Nephron (organoid): Measurements from ENCODE around the gene TP53TG5.

ENCODE experiments used
- H3K27ac Mint-ChIP-seq, 3 experiments: 2 replicates each; pipeline ENCODE4 v1.8.0; 2020; ENCODE audit warnings: mixed read lengths in 3 of 3, mild to moderate bottlenecking in 2 of 3, moderate library complexity in 1 of 3
- H3K27me3 Mint-ChIP-seq: 2 replicates; pipeline ENCODE4 v1.8.0; 2021; ENCODE audit warnings: low read depth, mild to moderate bottlenecking, moderate library complexity, mixed read lengths
- H3K36me3 Mint-ChIP-seq: 2 replicates; pipeline ENCODE4 v1.8.0; 2020; ENCODE audit warnings: low read depth, mixed read lengths
- H3K4me1 Mint-ChIP-seq: 2 replicates; pipeline ENCODE4 v1.8.0; 2020; ENCODE audit warnings: mixed read lengths
- H3K4me3 Mint-ChIP-seq, 3 experiments: 2 replicates each; pipeline ENCODE4 v1.8.0; 2020; ENCODE audit warnings: mild to moderate bottlenecking in 3 of 3, mixed read lengths in 3 of 3, moderate library complexity in 2 of 3
- H3K9me3 Mint-ChIP-seq: 2 replicates; pipeline ENCODE4 v1.8.0; 2020; ENCODE audit warnings: mixed read lengths
- CTCF ChIP-seq, 3 experiments: fragments of 200-600 bp; sonication (generic); IDR thresholded peaks; one replicate each; pipeline ENCODE4 v1.5.0; 2021; ENCODE audit warnings: antibody characterized with exemption in 3 of 3; ENCODE audit not compliant: unreplicated experiment in 3 of 3

The TP53TG5 gene

DNA sequence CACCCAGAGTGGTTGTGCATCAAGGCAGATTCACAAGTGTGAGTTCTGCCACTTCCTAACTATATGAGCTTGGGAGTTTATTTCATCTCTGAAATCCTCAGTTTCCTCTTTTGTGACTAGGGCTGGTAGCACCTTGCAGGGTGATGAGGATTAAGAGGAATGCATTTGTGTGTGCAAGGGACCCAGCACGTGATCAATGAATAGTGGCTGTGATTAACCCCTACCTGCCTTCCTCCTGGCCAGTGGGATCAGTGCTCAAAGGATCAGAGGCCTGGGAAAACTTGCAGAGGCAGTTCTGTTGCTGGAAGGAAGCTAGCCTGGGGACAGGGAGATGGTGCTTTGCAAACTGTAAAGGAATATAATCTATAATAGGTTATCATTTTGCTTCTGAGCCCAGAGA is 37.2 kb downstream of the TP53TG5 start:
- no peak for TF ChIP-seq CTCF (IDR thresholded peaks at IDR 0.05; ENCODE audit: unreplicated experiment in 3 of 3)
- Mint-ChIP-seq H3K27me3 (no peaks in the 10 kb centered on the region), H3K9me3 (no peaks in the 10 kb centered on the region), H3K4me1 (peaks cover 82% of the 10 kb centered on the region), H3K27ac (peak overlapping the region; percentile 91 to 99 (median 98)), H3K36me3 (peaks cover under 1% of the 10 kb centered on the region), H3K4me3 (peak overlapping the region; percentile 38 to 57 (median 50))

DNA sequence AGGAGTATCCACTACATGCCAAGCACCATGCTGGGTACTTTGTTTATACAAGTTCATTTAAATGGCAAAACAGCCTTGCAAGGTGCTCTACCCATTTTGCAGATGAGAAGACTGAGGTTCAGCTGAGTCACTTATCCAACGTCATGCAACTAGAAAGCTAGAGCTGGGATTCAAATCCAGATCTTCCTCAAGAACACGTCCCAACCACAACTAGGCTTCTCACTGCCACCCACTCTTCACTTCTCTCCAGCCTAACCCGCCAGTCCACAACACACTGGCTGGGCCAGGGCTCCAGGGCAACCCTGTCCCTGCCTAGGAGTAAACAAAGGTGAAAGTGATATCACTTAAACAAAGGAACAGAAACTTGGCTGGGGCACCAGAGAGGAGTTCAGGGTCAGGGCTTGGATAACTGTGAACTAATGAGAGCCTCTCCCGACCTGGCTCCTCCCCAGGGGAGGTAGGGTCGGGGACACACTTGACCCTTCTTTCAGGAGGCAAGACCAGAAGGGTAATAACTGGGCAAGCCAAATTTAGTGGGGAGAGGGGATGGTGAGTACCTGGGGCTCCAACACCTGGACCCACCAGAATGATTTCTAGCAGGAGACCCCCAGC is 37.8 kb downstream of the TP53TG5 start:
- Mint-ChIP-seq H3K4me3 (peak overlapping the region in 1 of 3 experiments; percentile 50), H3K9me3 (no peaks in the 10 kb centered on the region), H3K27ac (peak overlapping the region; percentile 91 to 99 (median 98)), H3K27me3 (no peaks in the 10 kb centered on the region), H3K36me3 (peaks cover 7% of the 10 kb centered on the region), H3K4me1 (peaks cover 76% of the 10 kb centered on the region)
- no peak for TF ChIP-seq CTCF (IDR thresholded peaks at IDR 0.05; ENCODE audit: unreplicated experiment in 3 of 3)

- H3K27ac Mint-ChIP-seq, result peak overlapping the region; percentile 27 to 99 (median 98)
- TF ChIP-seq CTCF (IDR thresholded peaks at IDR 0.05; ENCODE audit: unreplicated experiment in 3 of 3), result no peak
- H3K9me3 Mint-ChIP-seq, result no peaks in the 10 kb centered on the region
- no peak overlapping the region for H3K4me3 Mint-ChIP-seq
- no peaks in the 10 kb centered on the region for H3K27me3 Mint-ChIP-seq
- H3K36me3 Mint-ChIP-seq, result peaks cover 8% of the 10 kb centered on the region
- H3K4me1 Mint-ChIP-seq, result peaks cover 71% of the 10 kb centered on the region
Measured at GRCh38 chr20:45339799-45340198, 38.3 kb downstream of the TP53TG5 start.

GRCh38 chr20:45339084-45339483 is 39.0 kb downstream of the TP53TG5 start:
- Mint-ChIP-seq H3K4me1 (peaks cover 68% of the 10 kb centered on the region), H3K27ac (peak overlapping the region; percentile 71 to 99 (median 98)), H3K4me3 (no peak overlapping the region), H3K9me3 (no peaks in the 10 kb centered on the region), H3K36me3 (peaks cover 8% of the 10 kb centered on the region), H3K27me3 (no peaks in the 10 kb centered on the region)
- TF ChIP-seq CTCF (IDR thresholded peaks at IDR 0.05; ENCODE audit: unreplicated experiment in 3 of 3), result no peak

GRCh38 chr20:45338121-45339030 is 39.7 kb downstream of the TP53TG5 start:
- Mint-ChIP-seq H3K4me1 (peaks cover 62% of the 10 kb centered on the region), H3K4me3 (peak overlapping the region in 2 of 3 experiments; percentile 23 to 47), H3K36me3 (peaks cover 8% of the 10 kb centered on the region), H3K9me3 (no peaks in the 10 kb centered on the region), H3K27ac (peak overlapping the region; percentile 71 to 99 (median 98)), H3K27me3 (no peaks in the 10 kb centered on the region)
- no peak for TF ChIP-seq CTCF (IDR thresholded peaks at IDR 0.05; ENCODE audit: unreplicated experiment in 3 of 3)
